ENCODE data around the gene ROBO1. TPM values are rescaled to one million over a fixed set of nuclear protein-coding genes. Genes with fewer than 3 reads are reported as not detected.
"Not testable (repeated sequence)": the region's sequence is repeated elsewhere in the genome, so short reads cannot be mapped to it uniquely, and the experiment has no call there.

Gene ROBO1
- total RNA-seq, 1 donor from 2014 or later, result 250 TPM

DNA sequence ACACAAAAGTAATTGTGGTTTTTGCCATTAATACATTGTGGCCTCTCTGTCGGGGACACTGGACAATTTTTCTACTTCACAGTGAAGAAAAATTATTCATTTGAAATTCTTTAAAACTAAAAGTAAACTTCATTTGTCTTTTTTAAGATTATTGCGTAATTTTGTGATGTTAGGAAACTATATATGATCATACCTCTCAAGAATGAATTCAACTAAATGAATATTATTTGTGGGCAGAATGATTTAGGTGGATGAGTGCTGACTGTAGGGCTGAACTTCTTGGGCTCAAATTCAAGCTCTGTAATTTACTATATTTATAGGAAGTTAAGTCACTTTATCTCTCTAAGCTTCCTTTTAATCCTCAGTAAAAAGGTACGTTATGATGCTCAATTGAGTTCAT lies 441.2 kb downstream of the ROBO1 start:
- TF ChIP-seq, protein P1, sequence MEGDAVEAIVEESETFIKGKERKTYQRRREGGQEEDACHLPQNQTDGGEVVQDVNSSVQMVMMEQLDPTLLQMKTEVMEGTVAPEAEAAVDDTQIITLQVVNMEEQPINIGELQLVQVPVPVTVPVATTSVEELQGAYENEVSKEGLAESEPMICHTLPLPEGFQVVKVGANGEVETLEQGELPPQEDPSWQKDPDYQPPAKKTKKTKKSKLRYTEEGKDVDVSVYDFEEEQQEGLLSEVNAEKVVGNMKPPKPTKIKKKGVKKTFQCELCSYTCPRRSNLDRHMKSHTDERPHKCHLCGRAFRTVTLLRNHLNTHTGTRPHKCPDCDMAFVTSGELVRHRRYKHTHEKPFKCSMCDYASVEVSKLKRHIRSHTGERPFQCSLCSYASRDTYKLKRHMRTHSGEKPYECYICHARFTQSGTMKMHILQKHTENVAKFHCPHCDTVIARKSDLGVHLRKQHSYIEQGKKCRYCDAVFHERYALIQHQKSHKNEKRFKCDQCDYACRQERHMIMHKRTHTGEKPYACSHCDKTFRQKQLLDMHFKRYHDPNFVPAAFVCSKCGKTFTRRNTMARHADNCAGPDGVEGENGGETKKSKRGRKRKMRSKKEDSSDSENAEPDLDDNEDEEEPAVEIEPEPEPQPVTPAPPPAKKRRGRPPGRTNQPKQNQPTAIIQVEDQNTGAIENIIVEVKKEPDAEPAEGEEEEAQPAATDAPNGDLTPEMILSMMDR (IDR thresholded peaks at IDR 0.05; ENCODE audit: unreplicated experiment), result no peak
- H3K4me1 Mint-ChIP-seq (ENCODE audit: unreplicated experiment), result peaks cover 4% of the 10 kb centered on the region
- H3K4me3 Mint-ChIP-seq (ENCODE audit: unreplicated experiment), result no peak overlapping the region
- H3K27ac Mint-ChIP-seq (ENCODE audit: unreplicated experiment), result no peak overlapping the region
- no peaks in the 10 kb centered on the region for H3K27me3 Mint-ChIP-seq (ENCODE audit: unreplicated experiment)
- H3K9me3 Mint-ChIP-seq (ENCODE audit: unreplicated experiment), result no peaks in the 10 kb centered on the region
- no peaks in the 10 kb centered on the region for H3K36me3 Mint-ChIP-seq (ENCODE audit: low read depth, unreplicated experiment)
- no peak for DNase-seq (ENCODE audit: low spot score)

GRCh38 chr3:79325833-79326383 lies 441.9 kb downstream of the ROBO1 start:
- not testable (repeated sequence) for DNase-seq (ENCODE audit: low spot score); H3K9me3 Mint-ChIP-seq (ENCODE audit: unreplicated experiment); H3K27ac Mint-ChIP-seq (ENCODE audit: unreplicated experiment); H3K36me3 Mint-ChIP-seq (ENCODE audit: low read depth, unreplicated experiment); H3K4me1 Mint-ChIP-seq (ENCODE audit: unreplicated experiment); H3K4me3 Mint-ChIP-seq (ENCODE audit: unreplicated experiment); H3K27me3 Mint-ChIP-seq (ENCODE audit: unreplicated experiment)

- no peak for DNase-seq (ENCODE audit: low spot score)
- Mint-ChIP-seq H3K27me3 (ENCODE audit: unreplicated experiment) (no peaks in the 10 kb centered on the region), H3K4me1 (ENCODE audit: unreplicated experiment) (no peaks in the 10 kb centered on the region), H3K27ac (ENCODE audit: unreplicated experiment) (no peak overlapping the region), H3K36me3 (ENCODE audit: low read depth, unreplicated experiment) (no peaks in the 10 kb centered on the region), H3K4me3 (ENCODE audit: unreplicated experiment) (no peak overlapping the region), H3K9me3 (ENCODE audit: unreplicated experiment) (no peaks in the 10 kb centered on the region)
- TF ChIP-seq, protein P1 (IDR thresholded peaks at IDR 0.05; ENCODE audit: unreplicated experiment), result no peak
These were observed 450.0 kb downstream of the ROBO1 start for GRCh38 chr3:79317551-79318518.

- no peaks in the 10 kb centered on the region for H3K27me3 Mint-ChIP-seq (ENCODE audit: unreplicated experiment)
- H3K9me3 Mint-ChIP-seq (ENCODE audit: unreplicated experiment), result no peaks in the 10 kb centered on the region
- TF ChIP-seq, protein P1 (IDR thresholded peaks at IDR 0.05; ENCODE audit: unreplicated experiment), result no peak
- H3K4me3 Mint-ChIP-seq (ENCODE audit: unreplicated experiment), result no peak overlapping the region
- no peak for DNase-seq (ENCODE audit: low spot score)
- no peak overlapping the region for H3K27ac Mint-ChIP-seq (ENCODE audit: unreplicated experiment)
- no peaks in the 10 kb centered on the region for H3K4me1 Mint-ChIP-seq (ENCODE audit: unreplicated experiment)
- H3K36me3 Mint-ChIP-seq (ENCODE audit: low read depth, unreplicated experiment), result no peaks in the 10 kb centered on the region
These were observed 452.8 kb downstream of the ROBO1 start for GRCh38 chr3:79314962-79315361.

GRCh38 chr3:79314544-79314943 lies 453.3 kb downstream of the ROBO1 start:
- no peaks in the 10 kb centered on the region for H3K4me1 Mint-ChIP-seq (ENCODE audit: unreplicated experiment)
- H3K27me3 Mint-ChIP-seq (ENCODE audit: unreplicated experiment), result no peaks in the 10 kb centered on the region
- no peaks in the 10 kb centered on the region for H3K9me3 Mint-ChIP-seq (ENCODE audit: unreplicated experiment)
- H3K36me3 Mint-ChIP-seq (ENCODE audit: low read depth, unreplicated experiment), result no peaks in the 10 kb centered on the region
- TF ChIP-seq, protein P1 (IDR thresholded peaks at IDR 0.05; ENCODE audit: unreplicated experiment), result no peak
- DNase-seq (ENCODE audit: low spot score), result no peak
- no peak overlapping the region for H3K27ac Mint-ChIP-seq (ENCODE audit: unreplicated experiment)
- no peak overlapping the region for H3K4me3 Mint-ChIP-seq (ENCODE audit: unreplicated experiment)

Measured in endothelial cell (in vitro differentiated cells).